Measurements from ENCODE around the gene MPHOSPH6. TPM values are rescaled to one million over a fixed set of nuclear protein-coding genes. Genes with fewer than 3 reads are reported as not detected.
"Not testable (repeated sequence)": the region's sequence is repeated elsewhere in the genome, so short reads cannot be mapped to it uniquely, and the experiment has no call there.

Gene MPHOSPH6
- total RNA-seq, 1 experiment from 2014 or later: 30.8 TPM

DNA sequence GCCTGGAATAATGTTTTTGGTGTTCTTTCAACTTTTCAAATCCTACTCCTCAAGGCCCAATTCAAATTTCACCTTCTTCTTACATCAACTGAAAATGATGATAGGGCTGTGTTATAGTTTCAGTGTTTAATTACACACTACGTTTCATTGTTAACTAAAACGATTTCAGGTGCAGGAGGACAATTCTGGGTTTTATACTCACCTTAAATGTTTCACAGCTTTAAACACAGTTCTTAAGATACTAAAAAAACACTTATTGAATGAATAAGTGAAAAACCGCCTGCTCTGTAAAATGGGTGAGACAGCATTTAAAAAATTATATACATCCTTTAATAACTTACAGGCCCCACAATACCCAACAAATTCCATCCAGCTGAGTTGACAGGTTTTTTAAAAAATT, 6.2 kb upstream of the MPHOSPH6 start:
- DNase-seq (ENCODE audit: low read depth): no peak

DNA sequence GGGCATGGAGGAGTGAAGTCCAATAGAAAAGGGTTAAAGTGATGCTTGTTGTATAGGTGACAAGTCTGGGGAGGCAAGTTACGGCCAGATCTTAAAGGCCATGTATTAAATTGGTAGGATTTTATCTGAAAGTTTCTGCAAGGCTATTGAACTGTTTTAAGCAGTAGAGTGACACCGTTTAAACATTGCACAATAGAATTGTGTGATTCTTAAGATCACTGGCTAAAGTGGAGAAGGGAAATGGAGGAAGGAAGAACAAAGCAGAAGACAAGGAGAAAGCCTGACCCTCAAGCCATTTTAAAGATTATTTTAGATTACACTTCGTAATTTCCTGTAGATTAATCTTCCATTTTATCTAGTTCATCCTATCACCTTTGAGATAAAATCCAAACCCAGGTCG, 5.6 kb upstream of the MPHOSPH6 start:
- no peak for DNase-seq (ENCODE audit: low read depth)

DNA sequence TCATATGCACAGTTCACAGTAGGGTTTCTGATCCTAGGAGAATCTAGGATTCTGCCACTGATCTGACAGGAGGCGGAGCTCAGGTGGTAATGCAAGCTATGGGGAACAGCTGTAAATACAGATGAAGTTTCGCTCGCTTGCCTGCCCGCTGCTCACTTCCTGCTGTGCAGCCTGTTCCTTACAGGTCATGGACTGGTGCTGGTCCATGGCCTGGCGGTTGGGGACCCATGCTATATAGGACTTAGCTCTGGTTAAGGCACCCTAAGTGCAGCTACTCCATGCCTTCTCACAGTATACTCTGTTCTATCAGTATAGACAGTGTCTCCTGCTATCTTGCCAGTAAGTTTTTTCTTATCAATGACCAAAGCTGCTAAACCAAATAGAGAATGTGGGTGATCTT, 2.4 kb downstream of the MPHOSPH6 start:
- no peak for DNase-seq (ENCODE audit: low read depth)

DNA sequence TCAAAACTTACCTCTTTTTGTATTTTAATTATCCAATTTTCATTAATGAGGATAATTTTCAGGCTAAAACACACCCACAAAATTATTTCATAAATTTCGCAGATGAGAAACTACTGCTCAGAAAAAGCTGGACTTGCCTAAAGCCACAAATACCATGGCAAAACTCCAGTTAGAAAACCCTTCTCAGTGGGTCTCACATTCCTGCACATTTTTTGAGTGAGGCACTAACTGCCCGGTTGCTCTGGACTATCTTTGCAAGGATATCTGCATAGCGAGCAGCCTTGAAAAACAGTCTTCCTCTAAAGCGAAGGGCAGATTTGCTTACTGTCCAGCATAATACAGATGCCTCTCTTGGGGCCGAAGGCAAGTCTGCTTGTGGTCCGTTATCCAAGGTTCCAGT, 9.8 kb downstream of the MPHOSPH6 start:
- no peak for DNase-seq (ENCODE audit: low read depth)

DNA sequence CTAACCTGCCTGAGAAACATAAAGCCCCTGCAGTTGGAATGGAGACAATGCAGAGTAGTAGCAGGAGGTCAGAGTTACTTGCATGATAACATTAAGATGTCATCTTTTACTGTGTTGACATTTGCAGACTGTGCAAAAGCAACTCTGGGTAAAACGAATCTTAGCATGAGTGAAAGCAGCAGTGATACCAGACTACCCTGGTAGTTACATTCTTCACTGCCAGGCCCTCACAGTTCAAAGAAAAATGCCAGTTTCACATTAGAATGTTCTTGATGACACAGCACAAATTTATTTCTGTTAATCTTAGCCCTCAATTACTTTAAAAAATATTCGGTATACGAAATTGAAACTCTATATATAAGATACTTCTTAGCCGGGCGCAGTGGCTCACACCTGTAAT, 12.2 kb downstream of the MPHOSPH6 start:
- no peak for DNase-seq (ENCODE audit: low read depth)

DNA sequence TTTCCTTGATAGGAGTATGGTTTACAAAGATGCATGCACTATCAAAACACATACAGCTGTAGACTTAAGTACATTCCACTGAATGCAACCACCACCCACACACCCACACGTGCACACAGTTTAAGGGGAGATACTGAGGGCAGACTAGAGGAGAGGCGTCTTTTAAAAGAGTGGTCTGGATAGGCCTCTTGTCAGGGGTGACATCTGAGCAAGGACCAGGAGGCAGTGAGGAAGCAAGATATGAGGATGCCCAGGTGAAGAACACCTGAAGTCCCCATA, 12.6 kb downstream of the MPHOSPH6 start:
- DNase-seq (ENCODE audit: low read depth): no peak

DNA sequence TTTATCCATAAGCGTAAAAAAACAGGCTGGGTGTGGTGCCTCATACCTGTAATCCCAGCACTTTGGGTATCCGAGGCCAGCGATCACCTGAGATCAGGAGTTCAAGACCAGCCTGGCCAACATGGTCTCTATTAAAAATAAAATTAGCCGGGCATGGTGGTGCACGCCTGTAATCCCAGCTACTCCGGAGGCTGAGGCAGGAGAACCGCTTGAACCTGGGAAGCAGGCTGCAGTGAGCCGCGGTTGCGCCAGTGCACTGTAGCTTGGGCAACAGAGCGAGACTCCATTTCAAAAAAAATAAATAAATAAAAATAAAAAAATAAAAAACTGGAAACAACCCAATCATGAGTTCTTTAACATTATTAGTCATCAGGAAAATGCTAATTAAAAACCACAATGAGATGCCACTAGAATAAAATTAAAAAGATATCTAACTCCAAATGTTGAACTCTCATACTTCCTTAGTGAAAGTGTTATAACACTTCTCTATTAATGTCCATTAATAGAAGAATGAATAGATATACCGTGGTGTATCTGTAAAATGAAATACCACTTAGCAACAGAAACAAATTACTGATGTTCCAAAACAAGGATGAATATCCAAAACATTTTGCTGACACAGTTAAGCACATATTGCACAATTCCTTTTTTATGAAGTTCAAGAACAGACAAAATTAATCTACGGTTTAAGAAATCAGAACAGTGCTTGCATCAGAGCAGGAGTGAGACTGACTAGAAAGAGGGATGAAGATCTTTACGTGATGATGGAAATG, 13.1 kb downstream of the MPHOSPH6 start:
- no peak for DNase-seq (ENCODE audit: low read depth)

DNA sequence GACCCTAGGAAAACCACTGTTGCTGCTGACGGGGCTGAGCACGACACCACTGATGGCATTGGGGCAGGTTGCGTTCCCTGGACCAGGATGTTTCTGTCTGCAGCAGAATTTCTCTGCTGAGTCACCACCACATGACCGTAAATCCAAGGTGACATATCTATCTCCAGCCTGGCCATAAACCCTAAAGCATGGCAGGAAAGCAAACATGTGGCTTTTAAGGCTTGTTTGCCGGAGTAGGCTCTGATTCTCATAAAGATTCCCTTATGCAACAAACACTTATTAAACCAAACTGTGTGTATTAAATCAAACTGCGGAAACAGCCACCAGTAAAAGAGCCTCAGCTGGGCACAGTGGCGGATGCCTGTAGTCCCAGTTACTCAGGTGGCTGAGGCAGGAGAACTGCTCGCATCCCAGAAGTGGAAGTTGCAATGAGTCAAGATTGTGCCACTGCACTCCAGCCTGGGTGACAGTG, 17.3 kb downstream of the MPHOSPH6 start:
- DNase-seq (ENCODE audit: low read depth): no peak

DNA sequence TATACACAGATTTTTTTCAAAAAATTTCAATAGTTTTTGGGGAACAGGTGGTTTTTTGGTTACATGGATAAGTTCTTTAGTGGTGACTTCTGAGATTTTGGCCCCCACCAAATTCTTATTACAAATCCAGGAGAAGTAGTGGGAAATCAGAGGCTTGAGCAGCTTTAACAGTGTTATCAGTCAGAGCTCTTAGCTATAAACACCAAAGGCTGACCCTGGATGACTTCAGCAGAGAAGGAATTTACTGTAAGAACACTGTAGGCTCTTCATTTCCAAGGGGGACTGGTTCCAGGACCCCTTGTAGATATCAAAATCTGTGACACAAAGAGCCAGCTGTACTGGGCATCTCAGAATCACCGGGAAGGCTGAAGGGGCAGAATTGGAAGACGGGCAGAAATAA, 17.8 kb downstream of the MPHOSPH6 start:
- DNase-seq (ENCODE audit: low read depth): no peak

DNA sequence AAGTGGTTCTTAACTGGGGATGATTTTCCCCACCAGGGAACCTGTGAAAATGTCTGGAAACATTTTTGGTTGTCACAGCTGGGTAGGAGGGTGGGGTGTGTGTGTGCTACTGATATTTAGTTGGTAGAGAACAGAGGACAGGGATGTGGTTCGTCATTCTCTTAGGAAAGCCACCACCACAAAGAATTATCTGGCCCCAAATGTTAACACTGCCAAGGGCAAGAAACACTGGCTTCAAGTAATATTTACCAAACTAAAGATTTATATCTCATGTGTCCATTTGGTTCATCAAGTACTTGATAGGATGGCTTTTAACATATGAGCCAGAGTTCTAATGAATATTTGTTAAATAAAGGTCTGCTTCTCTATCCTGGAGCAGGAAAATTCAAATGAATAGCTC, 19.5 kb downstream of the MPHOSPH6 start:
- no peak for DNase-seq (ENCODE audit: low read depth)

DNA sequence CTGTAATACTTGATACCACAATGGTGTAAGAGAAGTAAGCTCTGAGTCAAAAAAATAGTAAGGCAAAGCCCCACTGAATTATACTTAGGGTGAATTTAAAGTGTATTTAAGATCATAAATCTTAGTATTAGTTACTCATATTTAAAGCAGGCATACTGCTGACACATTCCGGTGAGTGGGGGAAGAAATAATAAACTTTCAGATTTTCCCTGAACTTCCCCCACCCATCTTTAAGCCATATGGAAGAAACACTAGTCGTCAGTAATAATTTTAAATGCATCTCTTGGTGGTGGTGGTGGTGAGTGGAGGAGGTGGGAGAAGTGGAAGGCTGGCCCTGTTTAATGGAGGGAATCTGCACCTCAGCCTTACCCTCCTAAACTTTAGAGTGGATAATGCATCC, 20.5 kb downstream of the MPHOSPH6 start:
- no peak for DNase-seq (ENCODE audit: low read depth)

DNA sequence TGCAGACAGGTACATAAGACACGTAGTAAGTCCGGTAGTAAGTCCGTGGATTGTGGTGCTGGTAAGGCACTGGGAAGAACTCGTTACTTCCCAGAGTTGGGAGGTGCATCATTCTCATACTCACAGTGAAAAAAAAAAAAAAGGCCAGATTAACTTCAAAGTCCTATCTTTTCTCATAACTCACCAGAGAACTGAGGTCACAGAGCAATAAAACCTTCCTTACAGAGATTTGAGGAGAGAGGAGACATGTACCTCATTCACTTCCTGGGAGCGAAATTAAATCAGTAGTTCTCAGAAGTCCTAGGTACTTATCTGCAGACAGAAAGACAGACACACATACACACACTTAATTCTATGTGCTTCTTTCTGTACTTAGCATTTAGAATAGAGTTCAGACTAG, 22.5 kb downstream of the MPHOSPH6 start:
- no peak for DNase-seq (ENCODE audit: low read depth)

DNA sequence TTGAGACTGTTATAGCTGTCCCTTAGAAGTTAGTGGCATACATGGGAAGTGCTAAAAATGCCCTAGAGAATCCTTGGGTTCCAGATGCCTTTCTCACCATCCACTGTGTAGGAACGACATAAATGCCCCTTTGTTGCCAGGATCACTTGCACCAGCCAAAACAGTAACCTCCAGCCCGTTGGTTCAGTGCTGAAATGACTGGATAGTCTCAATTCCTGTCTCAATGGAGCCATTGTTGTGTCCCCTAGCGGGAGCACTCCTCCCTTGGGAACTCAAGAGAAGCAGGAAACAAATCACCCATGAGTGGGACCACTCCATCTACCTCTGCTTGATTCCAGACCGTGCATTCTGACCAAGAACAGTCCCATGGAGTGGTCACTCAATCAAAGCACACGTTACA, 23.1 kb downstream of the MPHOSPH6 start:
- no peak for DNase-seq (ENCODE audit: low read depth)

DNA sequence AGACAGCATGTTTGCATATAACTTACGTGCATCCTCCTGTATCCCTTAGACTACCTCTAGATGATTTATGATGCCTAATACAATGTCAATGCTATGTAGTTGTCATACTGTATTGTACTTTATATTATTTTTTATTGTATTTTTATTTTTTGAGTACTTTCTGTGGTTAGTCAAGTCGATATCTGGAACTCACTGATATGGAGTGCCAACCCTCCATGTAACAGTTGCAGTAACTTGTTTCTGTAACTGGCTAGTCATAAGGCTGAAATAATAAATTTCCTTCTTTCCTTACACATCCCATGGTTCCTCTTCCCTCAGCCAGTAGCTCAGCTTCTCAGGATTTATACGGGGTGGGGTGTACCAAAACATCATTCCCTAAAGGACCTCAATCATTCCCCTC, 23.5 kb downstream of the MPHOSPH6 start:
- DNase-seq (ENCODE audit: low read depth): no peak

DNA sequence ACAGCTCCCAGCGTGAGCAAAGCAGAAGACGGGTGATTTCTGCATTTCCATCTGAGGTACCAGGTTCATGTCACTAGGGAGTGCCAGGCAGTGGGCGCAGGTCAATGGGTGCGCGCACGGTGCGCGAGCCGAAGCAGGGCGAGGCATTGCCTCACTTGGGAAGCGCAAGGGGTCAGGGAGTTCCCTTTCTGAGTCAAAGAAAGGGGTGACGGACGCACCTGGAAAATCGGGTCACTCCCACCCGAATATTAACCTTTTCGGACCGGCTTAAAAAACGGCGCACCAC, 30.8 kb downstream of the MPHOSPH6 start:
- DNase-seq (ENCODE audit: low read depth): not testable (repeated sequence)

DNA sequence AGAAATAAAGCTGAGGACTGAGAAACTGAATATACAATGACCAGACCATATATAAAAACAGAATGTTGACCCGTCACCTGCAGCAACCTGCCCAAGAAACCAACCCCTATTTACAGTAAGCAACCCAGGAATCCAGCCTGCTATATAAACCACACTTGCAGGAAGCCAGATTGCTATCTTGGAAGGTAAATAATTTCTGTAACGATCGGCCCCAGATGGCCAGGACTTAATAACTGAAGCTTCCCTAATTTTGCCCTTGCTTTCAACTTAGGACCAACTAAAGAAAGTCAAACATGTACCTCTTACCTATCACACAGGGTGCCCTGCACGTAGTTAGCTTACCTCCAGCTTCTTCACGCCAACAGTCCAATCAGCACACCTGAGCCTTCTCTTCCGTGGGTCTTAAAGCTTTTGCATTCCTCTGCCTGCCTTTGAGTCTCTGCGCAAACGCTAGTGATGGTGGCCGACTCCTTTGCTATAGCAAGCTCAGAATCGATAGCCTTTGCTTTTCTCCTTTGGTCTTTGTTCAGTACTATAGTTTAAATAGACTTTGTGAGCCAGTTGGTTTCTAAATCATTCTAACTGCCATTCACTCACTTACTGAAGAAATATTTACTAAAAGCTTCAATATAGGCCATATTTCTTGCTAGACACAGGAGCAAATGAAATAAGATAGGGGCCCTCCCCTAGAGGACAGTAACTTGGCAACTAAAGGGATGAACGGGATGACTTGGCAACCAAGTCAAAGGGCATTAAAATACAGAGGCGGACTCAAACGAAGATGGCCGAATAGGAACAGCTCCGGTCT, 31.3 kb downstream of the MPHOSPH6 start:
- no peak for DNase-seq (ENCODE audit: low read depth)

DNA sequence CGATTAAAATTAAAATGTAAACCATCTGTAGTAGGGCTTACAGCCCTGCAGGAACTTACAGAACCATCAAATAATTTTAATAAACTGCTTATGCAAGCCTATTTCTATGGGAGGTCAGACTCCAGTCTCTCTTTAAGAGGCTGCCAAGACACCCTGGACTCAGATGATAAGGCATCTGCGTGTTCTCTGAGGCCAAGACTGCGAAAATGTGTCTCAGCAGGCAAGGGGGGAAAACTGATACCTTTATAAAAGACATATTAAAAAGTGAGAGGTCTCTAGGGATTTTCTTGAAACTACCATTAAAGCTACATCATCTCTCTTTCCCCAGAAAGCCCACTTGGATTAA, 32.2 kb downstream of the MPHOSPH6 start:
- DNase-seq (ENCODE audit: low read depth): no peak

DNA sequence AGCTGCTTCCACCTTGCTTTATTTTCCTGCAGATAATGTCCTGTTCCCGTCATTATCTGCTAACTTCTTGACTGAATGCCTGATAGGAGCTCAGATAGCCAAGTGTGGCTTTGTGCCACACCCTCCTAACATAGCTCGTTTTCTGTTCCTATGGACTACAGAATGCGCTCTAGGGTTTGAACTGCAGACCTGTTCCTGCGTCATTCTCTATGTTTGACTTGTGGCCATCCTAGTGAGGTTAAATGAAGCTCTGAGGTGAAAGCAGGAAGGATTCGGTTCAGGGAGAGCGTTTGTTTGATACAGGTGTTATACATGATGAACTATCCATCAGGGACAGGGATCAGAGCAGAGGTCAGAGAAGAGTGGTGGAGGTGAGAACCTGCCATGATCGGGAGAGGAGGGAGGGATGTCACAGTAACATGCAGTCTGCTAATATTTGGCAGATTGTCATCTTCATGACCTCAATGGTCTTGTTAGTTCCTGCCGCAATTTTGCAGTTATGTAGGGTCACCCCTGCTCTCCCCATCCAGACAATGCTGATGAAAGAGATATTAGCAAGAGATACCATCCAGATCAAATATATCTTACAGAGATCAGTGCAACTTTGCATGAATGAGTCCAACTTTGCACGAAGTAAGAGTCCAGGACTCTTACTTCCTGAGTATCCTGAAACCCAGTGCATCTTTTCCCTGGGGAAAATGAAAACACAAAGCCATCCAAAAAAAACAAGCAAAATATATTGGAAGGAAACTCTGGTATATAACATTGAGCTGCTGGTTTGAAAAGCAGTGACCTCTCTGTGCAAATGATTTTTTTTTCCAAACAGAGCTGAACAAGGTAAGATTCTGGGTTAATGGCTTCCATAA, 32.8 kb downstream of the MPHOSPH6 start:
- no peak for DNase-seq (ENCODE audit: low read depth)

DNA sequence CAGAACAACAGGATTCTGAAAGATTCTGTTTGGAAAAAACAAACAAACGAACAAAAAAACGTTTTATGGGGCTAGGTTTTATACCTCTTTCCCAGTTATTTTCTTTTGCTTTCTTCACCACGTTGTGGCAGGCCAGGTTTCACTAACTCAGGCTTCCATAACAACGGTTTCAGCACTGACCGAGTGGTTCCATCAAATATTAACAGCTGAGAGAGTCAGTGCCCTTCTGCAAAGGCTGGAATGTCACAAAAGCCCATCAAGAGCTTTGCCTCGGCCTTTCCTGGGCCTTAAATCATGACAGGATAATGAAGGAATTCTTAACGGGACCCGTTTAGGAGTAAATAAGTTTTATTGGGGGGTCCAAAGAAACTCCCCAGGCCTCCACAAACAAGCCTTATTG, 34.2 kb downstream of the MPHOSPH6 start:
- no peak for DNase-seq (ENCODE audit: low read depth)

DNA sequence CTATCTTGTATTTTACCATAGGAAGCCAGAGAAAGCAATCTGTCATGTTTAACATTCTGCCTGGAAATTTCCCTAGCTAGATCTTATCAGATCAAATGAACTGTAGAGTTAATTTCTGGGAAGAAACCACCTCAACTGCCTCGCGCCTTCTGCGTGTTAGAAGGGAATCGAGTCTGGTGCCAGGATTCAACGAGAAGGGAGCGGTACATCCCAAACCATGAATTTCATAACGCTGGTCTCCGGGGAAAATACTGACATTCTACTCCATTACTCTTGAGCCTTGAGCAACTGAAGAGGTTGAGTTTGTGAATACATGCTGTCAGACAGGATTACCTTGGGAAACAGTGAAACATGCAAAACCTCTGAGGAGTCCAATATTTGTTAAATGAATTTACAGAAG, 35.2 kb downstream of the MPHOSPH6 start:
- DNase-seq (ENCODE audit: low read depth): no peak

DNA sequence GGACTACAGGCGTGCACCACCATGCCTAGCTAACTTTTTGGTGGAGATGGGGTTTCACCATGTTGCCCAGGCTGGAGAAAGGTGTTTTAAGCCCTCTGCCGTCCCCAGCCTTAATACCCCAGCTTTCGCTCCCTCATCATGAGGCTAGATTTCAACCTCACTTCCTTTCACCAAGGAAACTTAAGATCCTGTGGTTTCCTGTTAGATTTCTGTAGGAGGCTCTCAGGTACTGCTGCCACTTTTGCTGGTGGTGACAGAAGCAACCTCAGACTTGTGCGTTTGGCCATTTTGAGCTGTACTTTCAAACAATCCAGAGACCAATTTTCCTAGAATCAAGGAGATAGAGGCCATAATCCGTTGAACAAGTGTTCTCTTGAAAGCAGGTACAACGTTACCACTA, 36.2 kb downstream of the MPHOSPH6 start:
- no peak for DNase-seq (ENCODE audit: low read depth)

DNA sequence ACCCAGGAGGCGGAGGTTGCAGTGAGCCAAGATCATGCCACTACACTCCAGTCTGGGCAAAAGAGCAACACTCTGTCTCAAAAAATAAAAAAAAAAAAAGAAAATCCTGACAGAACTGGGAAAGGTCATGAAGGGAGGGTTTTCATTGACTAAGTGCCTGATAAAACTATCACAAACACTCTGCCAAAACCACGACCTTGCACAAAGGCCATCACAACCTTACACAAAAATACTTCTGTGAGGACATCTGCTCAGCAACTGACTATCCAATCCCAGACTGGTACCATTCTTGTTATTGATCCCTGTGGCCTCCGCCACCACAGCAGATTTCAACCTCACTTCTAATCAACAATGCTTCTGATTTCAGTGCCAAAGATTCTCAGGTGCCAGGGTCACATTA, 40.1 kb downstream of the MPHOSPH6 start:
- no peak for DNase-seq (ENCODE audit: low read depth)

DNA sequence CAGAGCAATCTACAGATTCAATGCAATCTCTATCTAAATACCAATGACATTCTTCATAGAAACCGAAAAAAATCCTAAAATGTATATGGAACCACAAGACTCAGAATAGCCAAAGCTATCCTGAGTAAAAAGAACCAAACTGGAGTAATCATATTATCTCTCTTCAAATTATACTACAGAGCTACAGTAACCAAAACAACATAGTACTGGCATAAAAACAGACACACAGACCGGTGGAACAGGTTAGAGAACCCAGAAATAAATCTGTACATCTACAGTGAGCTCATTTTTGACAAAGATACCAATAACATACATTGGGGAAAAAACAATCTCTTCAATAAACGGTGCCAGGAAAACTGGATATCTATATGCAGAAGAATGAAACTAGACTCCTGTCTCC, 45.4 kb downstream of the MPHOSPH6 start:
- no peak for DNase-seq (ENCODE audit: low read depth)

Measured in HT1080 (cell line).